Transverse colon (tissue), 4 donors: ENCODE measurements around the gene FNDC7. TPM values are rescaled to one million over a fixed set of nuclear protein-coding genes. Genes with fewer than 3 reads are reported as not detected.
A peak's percentile ranks its signal among the peaks of the same experiment; 100 is the strongest.

ENCODE experiments used
- DNase-seq: peaks from one replicate; pipeline ENCODE4 v3.0.0-alpha.2; 2019
- H3K27ac ChIP-seq, 4 donors: fragments of 200-600 bp; sonication (generic); 2 replicates each; pipeline ENCODE4 v1.5.1; 2016 to 2018; ENCODE audit warnings: inconsistent platforms in 4 of 4
- H3K27me3 ChIP-seq: fragments of 200-600 bp; sonication (generic); 2 replicates; pipeline ENCODE4 v1.5.1; 2017; ENCODE audit warnings: inconsistent platforms
- H3K36me3 ChIP-seq, 4 donors: fragments of 200-600 bp; sonication (generic); 2 replicates each; pipeline ENCODE4 v1.5.1; 2017 to 2019; ENCODE audit warnings: inconsistent platforms in 4 of 4
- H3K4me1 ChIP-seq, 4 donors: fragments of 200-600 bp; sonication (generic); 2 replicates each; pipeline ENCODE4 v1.5.1; 2017 to 2020; ENCODE audit warnings: inconsistent platforms in 4 of 4
- H3K4me3 ChIP-seq, 4 donors: fragments of 200-600 bp; sonication (generic); 1 replicate in 1 of 4; 2 replicates in 3 of 4; pipeline versions ENCODE4 v1.5.1 to v1.6.1; 2017 to 2019; ENCODE audit warnings: inconsistent platforms in 4 of 4
- H3K9me3 ChIP-seq, 2 donors: fragments of 200-600 bp; sonication (generic); 2 replicates each; pipeline ENCODE4 v1.5.1; 2017 to 2019; ENCODE audit warnings: inconsistent platforms in 2 of 2
- CTCF ChIP-seq, 5 experiments: fragments of 200-600 bp in 3 of 5; fragments of 450-650 bp in 2 of 5; sonication (generic) in 3 of 5; IDR thresholded peaks; 1 replicate in 2 of 5; 2 replicates in 3 of 5; pipeline ENCODE4 v1.5.1; 2016 to 2017; ENCODE audit warnings: antibody characterized with exemption in 5 of 5, inconsistent platforms in 3 of 5, mild to moderate bottlenecking in 2 of 5, moderate library complexity in 1 of 5
- EP300 ChIP-seq: sonication (generic); formaldehyde crosslinking; IDR thresholded peaks from one replicate; pipeline ENCODE4 v1.6.1; 2017; ENCODE audit warnings: antibody characterized with exemption, low read depth
- POLR2A ChIP-seq: fragments of 450-650 bp; IDR thresholded peaks from one replicate; pipeline ENCODE4 v1.6.1; 2016; ENCODE audit warnings: antibody characterized with exemption, mild to moderate bottlenecking, moderate library complexity
- POLR2AphosphoS5 ChIP-seq, 3 donors: sonication (generic); formaldehyde crosslinking; IDR thresholded peaks; one replicate each; pipeline ENCODE4 v1.6.1; 2016; ENCODE audit warnings: antibody characterized with exemption in 3 of 3
- WGBS, 2 donors: methylation state at CpG; one replicate each; pipeline ENCODE4 v1.1.5; 2018; ENCODE audit warnings: low coverage in 1 of 2; 5-methylcytosine and 5-hydroxymethylcytosine counted together
- in situ Hi-C, 4 donors: fragments of 200-750 bp; cut with MboI; loops; one replicate each; pipeline versions ENCODE4 v1.15.0 to v1.15.1; 2017; ENCODE audit warnings: low sequenced_read_pairs in 3 of 4, low pct_ligation_motif_present in 1 of 4, low pct_unique_long_range_greater_than_20kb in 1 of 4
- intact Hi-C: fragments of 100-400 bp; cut with DNase I; formaldehyde crosslinking; loops from one replicate; pipeline ENCODE4 v1.15.1; 2023; ENCODE audit warnings: low total_unique reads
- total RNA-seq, 4 donors: library from RNA; depleted of rRNA; stranded (reverse); fragments of >200 nt; gene quantifications; one replicate each; pipeline ENCODE4 v1.1.0, GENCODE V29; 2016

The FNDC7 gene
- total RNA-seq, 4 donors from 2014 or later, result not detected

- Histone ChIP-seq H3K27ac (peak overlapping the region; percentile 95 to 99 (median 98)), H3K9me3 (no peaks in the 10 kb centered on the region), H3K36me3 (peaks cover 0 to 4% (median 1%) of the 10 kb centered on the region in 4 donors), H3K27me3 (no peaks in the 10 kb centered on the region), H3K4me1 (peaks cover 3 to 29% (median 8%) of the 10 kb centered on the region in 4 donors), H3K4me3 (peak overlapping the region in 2 of 4 donors; percentile 68 to 78)
- no peak for TF ChIP-seq POLR2AphosphoS5 (IDR thresholded peaks at IDR 0.05)
- no peak for TF ChIP-seq EP300
- no peak for TF ChIP-seq CTCF (IDR thresholded peaks at IDR 0.05)
- intact Hi-C loops (no loop called here), in situ Hi-C loops (loop anchor here in 1 of 4 donors (10.0 kb wide), 1 partner anchor 53 kb away; the partner anchor contains the start of gene PRPF38B)
- WGBS, 2 donors, result 81 to 83% methylated on average over 3 of the region's 3 CpGs
- DNase-seq, result no peak
Observed at GRCh38 chr1:108747898-108748297, 35.2 kb downstream of the FNDC7 start.

GRCh38 chr1:108749081-108749480 lies 36.4 kb downstream of the FNDC7 start:
- peaks cover 0 to 13% (median 3%) of the 10 kb centered on the region in 4 donors for H3K36me3 ChIP-seq
- H3K27ac ChIP-seq, result no peak overlapping the region
- H3K9me3 ChIP-seq, result no peaks in the 10 kb centered on the region
- H3K4me1 ChIP-seq, result peaks cover 3 to 29% (median 8%) of the 10 kb centered on the region in 4 donors
- no peaks in the 10 kb centered on the region for H3K27me3 ChIP-seq
- TF ChIP-seq POLR2AphosphoS5 (IDR thresholded peaks at IDR 0.05), result no peak
- no peak for TF ChIP-seq POLR2A
- TF ChIP-seq EP300, result no peak
- TF ChIP-seq CTCF (IDR thresholded peaks at IDR 0.05), result no peak
- H3K4me3 ChIP-seq, result no peak overlapping the region
- in situ Hi-C loops, result loop anchor here in 1 of 4 donors (10.0 kb wide), 1 partner anchor 54 kb away; the partner anchor contains the start of gene PRPF38B
- DNase-seq, result no peak
- 86 to 87% methylated on average over 4 of the region's 4 CpGs for WGBS, 2 donors
- intact Hi-C loops, result no loop called here

- in situ Hi-C loops, result no loop called here
- 83% methylated on average over 1 of the region's 1 CpG for WGBS, 2 donors
Observed at GRCh38 chr1:108750476-108751181, 37.9 kb downstream of the FNDC7 start.

More at GRCh38 chr1:108750476-108751181, 37.9 kb downstream of the FNDC7 start:
- no peak overlapping the region for H3K27ac ChIP-seq
- H3K27me3 ChIP-seq, result no peaks in the 10 kb centered on the region
- H3K4me3 ChIP-seq, result no peak overlapping the region
- intact Hi-C loops, result no loop called here
- no peak for TF ChIP-seq POLR2AphosphoS5 (IDR thresholded peaks at IDR 0.05)
- no peak for TF ChIP-seq EP300
- TF ChIP-seq POLR2A, result no peak
- TF ChIP-seq CTCF (IDR thresholded peaks at IDR 0.05), result no peak
- no peak for DNase-seq
- H3K9me3 ChIP-seq, result no peaks in the 10 kb centered on the region
- peaks cover 3 to 29% (median 8%) of the 10 kb centered on the region in 4 donors for H3K4me1 ChIP-seq
- peaks cover 0 to 29% (median 8%) of the 10 kb centered on the region in 4 donors for H3K36me3 ChIP-seq
